Measurements from ENCODE around the gene PRAF2. TPM values are rescaled to one million over a fixed set of nuclear protein-coding genes. Genes with fewer than 3 reads are reported as not detected.

The PRAF2 gene, protein sequence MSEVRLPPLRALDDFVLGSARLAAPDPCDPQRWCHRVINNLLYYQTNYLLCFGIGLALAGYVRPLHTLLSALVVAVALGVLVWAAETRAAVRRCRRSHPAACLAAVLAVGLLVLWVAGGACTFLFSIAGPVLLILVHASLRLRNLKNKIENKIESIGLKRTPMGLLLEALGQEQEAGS
- total RNA-seq = 4.1 TPM
- polyA plus RNA-seq = 24.6 TPM
- long read RNA-seq, donor 1, partial matches to known transcripts = 0 of 1 reads
- long read RNA-seq, donor 1, other reads (novel, unspliced or antisense) = 0 of 1 reads
- long read RNA-seq, donor 2, transcript PRAF2-202 (3 exons, 1,334 nt) = major isoform, 17 of 18 reads
- long read RNA-seq, donor 2, partial matches to known transcripts = 0 of 18 reads
- long read RNA-seq, donor 2, other reads (novel, unspliced or antisense) = 0 of 18 reads
- long read RNA-seq, donor 3, transcript PRAF2-202 (3 exons, 1,334 nt) = major isoform, 11 of 17 reads
- long read RNA-seq, donor 3, partial matches to known transcripts = 6 of 17 reads
- long read RNA-seq, donor 3, other reads (novel, unspliced or antisense) = 0 of 17 reads
- long read RNA-seq, donor 4, transcript PRAF2-202 (3 exons, 1,334 nt) = major isoform, 10 of 10 reads
- long read RNA-seq, donor 4, partial matches to known transcripts = 0 of 10 reads
- long read RNA-seq, donor 4, other reads (novel, unspliced or antisense) = 0 of 10 reads
- long read RNA-seq, donor 5, transcript PRAF2-202 (3 exons, 1,334 nt) = major isoform, 11 of 13 reads
- long read RNA-seq, donor 5, partial matches to known transcripts = 0 of 13 reads
- long read RNA-seq, donor 5, other reads (novel, unspliced or antisense) = 0 of 13 reads
- long read RNA-seq, donor 6, transcript PRAF2-202 (3 exons, 1,334 nt) = major isoform, 6 of 8 reads
- long read RNA-seq, donor 6, partial matches to known transcripts = 0 of 8 reads
- long read RNA-seq, donor 6, other reads (novel, unspliced or antisense) = 0 of 8 reads
- long read RNA-seq, donor 7, transcript PRAF2-202 (3 exons, 1,334 nt) = major isoform, 13 of 25 reads
- long read RNA-seq, donor 7, partial matches to known transcripts = 11 of 25 reads
- long read RNA-seq, donor 7, other reads (novel, unspliced or antisense) = 0 of 25 reads
- long read RNA-seq, donor 8, transcript PRAF2-202 (3 exons, 1,334 nt) = major isoform, 12 of 12 reads
- long read RNA-seq, donor 8, partial matches to known transcripts = 0 of 12 reads
- long read RNA-seq, donor 8, other reads (novel, unspliced or antisense) = 0 of 12 reads
- long read RNA-seq, donor 9, transcript PRAF2-202 (3 exons, 1,334 nt) = major isoform, 10 of 24 reads
- long read RNA-seq, donor 9, partial matches to known transcripts = 11 of 24 reads
- long read RNA-seq, donor 9, other reads (novel, unspliced or antisense) = 0 of 24 reads
- long read RNA-seq, donor 10, transcript PRAF2-202 (3 exons, 1,334 nt) = major isoform, 17 of 27 reads
- long read RNA-seq, donor 10, partial matches to known transcripts = 9 of 27 reads
- long read RNA-seq, donor 10, other reads (novel, unspliced or antisense) = 0 of 27 reads

GRCh38 chrX:49073601-49074575 lies at the start of gene PRAF2:
PRAF2 (minus strand) TSS chrX:49074002; CDS start chrX:49073987, 15 bp downstream.
- WGBS = 3% methylated on average over 61 of the region's 61 CpGs
- Histone ChIP-seq H3K27ac (ENCODE audit: low read depth in 1 of 2, low read length in 1 of 2) (peak within 1 kb of the TSS; percentile 73 to 80), H3K36me3 (ENCODE audit: control insufficient read depth in 2 of 2, insufficient read depth in 2 of 2, low read length in 1 of 2) (peaks cover 9 to 17% of the 10 kb centered on the region in 2 donors)

GRCh38 chrX:49122499-49122898 lies 48.7 kb upstream of the PRAF2 start:
- DNase-seq (ENCODE audit: low read depth in 6 of 9, low spot score in 9 of 9) = no peak
- 97% methylated on average over 5 of the region's 5 CpGs for WGBS
- H3K27ac ChIP-seq (ENCODE audit: low read depth in 1 of 2, low read length in 1 of 2) = no peak overlapping the region

More at GRCh38 chrX:49073601-49074575, at the start of gene PRAF2:
- Histone ChIP-seq H3K4me1 (ENCODE audit: control insufficient read depth in 2 of 2, insufficient read depth in 2 of 2, low read length in 2 of 2) (peaks cover 7 to 17% of the 10 kb centered on the region in 2 donors), H3K9me3 (ENCODE audit: control insufficient read depth in 2 of 2, insufficient read depth in 1 of 2, low read length in 1 of 2) (peaks cover 0 to 10% of the 10 kb centered on the region in 2 donors), H3K4me3 (ENCODE audit: low read length in 2 of 2) (peak within 1 kb of the TSS; percentile 55 to 68), H3K27me3 (ENCODE audit: control insufficient read depth in 2 of 2, insufficient read depth in 1 of 2, low read length in 1 of 2) (peaks cover 0 to 3% of the 10 kb centered on the region in 2 donors)
- DNase-seq (ENCODE audit: low read depth in 6 of 9, low spot score in 9 of 9) = peak; percentile 66 to 95 (median 85)

GRCh38 chrX:49120091-49120490 lies 46.3 kb upstream of the PRAF2 start:
- Histone ChIP-seq H3K27me3 (ENCODE audit: control insufficient read depth in 2 of 2, insufficient read depth in 1 of 2, low read length in 1 of 2) (no peaks in the 10 kb centered on the region), H3K27ac (ENCODE audit: low read depth in 1 of 2, low read length in 1 of 2) (no peak overlapping the region), H3K9me3 (ENCODE audit: control insufficient read depth in 2 of 2, insufficient read depth in 1 of 2, low read length in 1 of 2) (no peaks in the 10 kb centered on the region), H3K36me3 (ENCODE audit: control insufficient read depth in 2 of 2, insufficient read depth in 2 of 2, low read length in 1 of 2) (peaks cover 31 to 40% of the 10 kb centered on the region in 2 donors), H3K4me1 (ENCODE audit: control insufficient read depth in 2 of 2, insufficient read depth in 2 of 2, low read length in 2 of 2) (peaks cover 6 to 9% of the 10 kb centered on the region in 2 donors), H3K4me3 (ENCODE audit: low read length in 2 of 2) (no peak overlapping the region)
- WGBS = 96% methylated on average over 1 of the region's 1 CpG
- DNase-seq (ENCODE audit: low read depth in 6 of 9, low spot score in 9 of 9) = no peak

More at GRCh38 chrX:49122499-49122898, 48.7 kb upstream of the PRAF2 start:
- Histone ChIP-seq H3K36me3 (ENCODE audit: control insufficient read depth in 2 of 2, insufficient read depth in 2 of 2, low read length in 1 of 2) (peaks cover 14 to 18% of the 10 kb centered on the region in 2 donors), H3K27me3 (ENCODE audit: control insufficient read depth in 2 of 2, insufficient read depth in 1 of 2, low read length in 1 of 2) (no peaks in the 10 kb centered on the region), H3K4me3 (ENCODE audit: low read length in 2 of 2) (peak overlapping the region; percentile 82 to 83), H3K9me3 (ENCODE audit: control insufficient read depth in 2 of 2, insufficient read depth in 1 of 2, low read length in 1 of 2) (no peaks in the 10 kb centered on the region), H3K4me1 (ENCODE audit: control insufficient read depth in 2 of 2, insufficient read depth in 2 of 2, low read length in 2 of 2) (peaks cover 6 to 9% of the 10 kb centered on the region in 2 donors)

GRCh38 chrX:49117581-49117980 lies 43.8 kb upstream of the PRAF2 start:
- Histone ChIP-seq H3K9me3 (ENCODE audit: control insufficient read depth in 2 of 2, insufficient read depth in 1 of 2, low read length in 1 of 2) (no peaks in the 10 kb centered on the region), H3K4me1 (ENCODE audit: control insufficient read depth in 2 of 2, insufficient read depth in 2 of 2, low read length in 2 of 2) (peaks cover 1 to 3% of the 10 kb centered on the region in 2 donors), H3K36me3 (ENCODE audit: control insufficient read depth in 2 of 2, insufficient read depth in 2 of 2, low read length in 1 of 2) (peaks cover 42 to 56% of the 10 kb centered on the region in 2 donors), H3K27me3 (ENCODE audit: control insufficient read depth in 2 of 2, insufficient read depth in 1 of 2, low read length in 1 of 2) (no peaks in the 10 kb centered on the region), H3K27ac (ENCODE audit: low read depth in 1 of 2, low read length in 1 of 2) (no peak overlapping the region), H3K4me3 (ENCODE audit: low read length in 2 of 2) (no peak overlapping the region)
- no peak for DNase-seq (ENCODE audit: low read depth in 6 of 9, low spot score in 9 of 9)
- 92% methylated on average over 6 of the region's 6 CpGs for WGBS

GRCh38 chrX:49116716-49117115 lies 42.9 kb upstream of the PRAF2 start:
- no peak overlapping the region for H3K27ac ChIP-seq (ENCODE audit: low read depth in 1 of 2, low read length in 1 of 2)
- no peak overlapping the region for H3K4me3 ChIP-seq (ENCODE audit: low read length in 2 of 2)
- H3K4me1 ChIP-seq (ENCODE audit: control insufficient read depth in 2 of 2, insufficient read depth in 2 of 2, low read length in 2 of 2) = no peaks in the 10 kb centered on the region
- 98% methylated on average over 5 of the region's 5 CpGs for WGBS
- peaks cover 49 to 62% of the 10 kb centered on the region in 2 donors for H3K36me3 ChIP-seq (ENCODE audit: control insufficient read depth in 2 of 2, insufficient read depth in 2 of 2, low read length in 1 of 2)
- no peaks in the 10 kb centered on the region for H3K9me3 ChIP-seq (ENCODE audit: control insufficient read depth in 2 of 2, insufficient read depth in 1 of 2, low read length in 1 of 2)
- no peak for DNase-seq (ENCODE audit: low read depth in 6 of 9, low spot score in 9 of 9)
- no peaks in the 10 kb centered on the region for H3K27me3 ChIP-seq (ENCODE audit: control insufficient read depth in 2 of 2, insufficient read depth in 1 of 2, low read length in 1 of 2)

GRCh38 chrX:49116076-49116475 lies 42.3 kb upstream of the PRAF2 start:
- H3K9me3 ChIP-seq (ENCODE audit: control insufficient read depth in 2 of 2, insufficient read depth in 1 of 2, low read length in 1 of 2) = no peaks in the 10 kb centered on the region
- peaks cover 46 to 59% of the 10 kb centered on the region in 2 donors for H3K36me3 ChIP-seq (ENCODE audit: control insufficient read depth in 2 of 2, insufficient read depth in 2 of 2, low read length in 1 of 2)
- H3K27me3 ChIP-seq (ENCODE audit: control insufficient read depth in 2 of 2, insufficient read depth in 1 of 2, low read length in 1 of 2) = no peaks in the 10 kb centered on the region
- DNase-seq (ENCODE audit: low read depth in 6 of 9, low spot score in 9 of 9) = no peak
- no peak overlapping the region for H3K4me3 ChIP-seq (ENCODE audit: low read length in 2 of 2)
- 97% methylated on average over 8 of the region's 8 CpGs for WGBS
- no peaks in the 10 kb centered on the region for H3K4me1 ChIP-seq (ENCODE audit: control insufficient read depth in 2 of 2, insufficient read depth in 2 of 2, low read length in 2 of 2)
- H3K27ac ChIP-seq (ENCODE audit: low read depth in 1 of 2, low read length in 1 of 2) = no peak overlapping the region

DNA sequence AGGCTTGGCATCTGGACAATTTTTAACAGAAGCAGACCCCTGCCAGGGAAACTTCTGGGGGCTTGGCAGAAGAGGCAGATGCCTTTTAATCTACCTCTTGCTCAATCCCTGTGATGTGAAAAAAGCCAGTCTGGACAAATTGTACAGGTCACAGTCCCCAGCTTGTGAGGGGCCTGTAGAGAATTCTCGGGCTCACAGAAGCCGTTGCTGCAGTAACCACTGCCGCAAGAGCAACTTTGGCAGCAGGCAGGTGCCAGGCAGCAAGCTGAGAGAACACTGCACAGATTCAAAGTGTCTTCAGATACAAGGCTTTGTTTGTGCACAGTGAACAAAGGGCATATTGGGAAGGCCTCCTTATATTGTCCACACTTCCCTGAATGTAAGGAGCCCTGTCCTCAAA lies 38.0 kb upstream of the PRAF2 start:
- no peaks in the 10 kb centered on the region for H3K9me3 ChIP-seq (ENCODE audit: control insufficient read depth in 2 of 2, insufficient read depth in 1 of 2, low read length in 1 of 2)
- WGBS = 98% methylated on average over 3 of the region's 3 CpGs
- no peak overlapping the region for H3K4me3 ChIP-seq (ENCODE audit: low read length in 2 of 2)
- H3K27ac ChIP-seq (ENCODE audit: low read depth in 1 of 2, low read length in 1 of 2) = no peak overlapping the region
- no peak for DNase-seq (ENCODE audit: low read depth in 6 of 9, low spot score in 9 of 9)
- H3K36me3 ChIP-seq (ENCODE audit: control insufficient read depth in 2 of 2, insufficient read depth in 2 of 2, low read length in 1 of 2) = peaks cover 40 to 53% of the 10 kb centered on the region in 2 donors
- H3K27me3 ChIP-seq (ENCODE audit: control insufficient read depth in 2 of 2, insufficient read depth in 1 of 2, low read length in 1 of 2) = no peaks in the 10 kb centered on the region
- H3K4me1 ChIP-seq (ENCODE audit: control insufficient read depth in 2 of 2, insufficient read depth in 2 of 2, low read length in 2 of 2) = no peaks in the 10 kb centered on the region

All from thymus (tissue), 14 donors.